Measurements from ENCODE around the gene ZBTB42.

ZBTB42 gene

GRCh38 chr14:104754213-104754851 lies 46.6 kb upstream of the ZBTB42 start:
- H3K36me3 Mint-ChIP-seq (ENCODE audit: low read depth), result peaks cover 23% of the 10 kb centered on the region
- H3K4me1 Mint-ChIP-seq, result peaks cover 20% of the 10 kb centered on the region
- DNase-seq, result no peak
- peaks cover 24% of the 10 kb centered on the region for H3K9me3 Mint-ChIP-seq
- H3K27me3 Mint-ChIP-seq (ENCODE audit: low read depth, poor library complexity), result peaks cover 4% of the 10 kb centered on the region
- H3K4me3 Mint-ChIP-seq, result peak overlapping the region; percentile 91
- H3K27ac Mint-ChIP-seq, result peak overlapping the region; percentile 70
- no peak for TF ChIP-seq CTCF (IDR thresholded peaks at IDR 0.05)

- Mint-ChIP-seq H3K4me3 (no peak overlapping the region), H3K4me1 (peaks cover 19% of the 10 kb centered on the region)
Observed at GRCh38 chr14:104755621-104756020, 45.3 kb upstream of the ZBTB42 start.

GRCh38 chr14:104756477-104757237 lies 44.2 kb upstream of the ZBTB42 start:
- Mint-ChIP-seq H3K4me3 (no peak overlapping the region), H3K36me3 (ENCODE audit: low read depth) (peaks cover 24% of the 10 kb centered on the region), H3K9me3 (peaks cover 5% of the 10 kb centered on the region), H3K27me3 (ENCODE audit: low read depth, poor library complexity) (peaks cover 4% of the 10 kb centered on the region), H3K4me1 (peaks cover 19% of the 10 kb centered on the region), H3K27ac (no peak overlapping the region)
- DNase-seq, result no peak
- TF ChIP-seq CTCF (IDR thresholded peaks at IDR 0.05), result no peak

More at GRCh38 chr14:104755621-104756020, 45.3 kb upstream of the ZBTB42 start:
- Mint-ChIP-seq H3K36me3 (ENCODE audit: low read depth) (peaks cover 19% of the 10 kb centered on the region), H3K9me3 (peaks cover 11% of the 10 kb centered on the region), H3K27me3 (ENCODE audit: low read depth, poor library complexity) (peaks cover 4% of the 10 kb centered on the region), H3K27ac (no peak overlapping the region)
- DNase-seq, result no peak
- TF ChIP-seq CTCF (IDR thresholded peaks at IDR 0.05), result no peak

GRCh38 chr14:104757238-104757585 lies 43.7 kb upstream of the ZBTB42 start:
- no peak for DNase-seq
- Mint-ChIP-seq H3K4me3 (no peak overlapping the region), H3K27ac (no peak overlapping the region), H3K27me3 (ENCODE audit: low read depth, poor library complexity) (peaks cover 4% of the 10 kb centered on the region), H3K4me1 (peaks cover 19% of the 10 kb centered on the region), H3K9me3 (peaks cover 8% of the 10 kb centered on the region), H3K36me3 (ENCODE audit: low read depth) (peaks cover 30% of the 10 kb centered on the region)
- TF ChIP-seq CTCF (IDR thresholded peaks at IDR 0.05), result no peak

- Mint-ChIP-seq H3K9me3 (peaks cover 6% of the 10 kb centered on the region), H3K4me1 (peaks cover 19% of the 10 kb centered on the region), H3K27ac (no peak overlapping the region), H3K4me3 (no peak overlapping the region), H3K36me3 (ENCODE audit: low read depth) (peaks cover 36% of the 10 kb centered on the region), H3K27me3 (ENCODE audit: low read depth, poor library complexity) (peaks cover 5% of the 10 kb centered on the region)
- no peak for DNase-seq
- TF ChIP-seq CTCF (IDR thresholded peaks at IDR 0.05), result no peak
Observed at GRCh38 chr14:104757681-104758392, 43.1 kb upstream of the ZBTB42 start.
